Left lobe of liver (tissue), 2 donors: Measurements from ENCODE around the gene LINC01488. TPM values are rescaled to one million over a fixed set of nuclear protein-coding genes. Genes with fewer than 3 reads are reported as not detected.

Experiments
- ATAC-seq: fragments of 200-7000 bp; cut with Tn5 transposase; one replicate; pipeline ENCODE4 v1.9.1; 2020; ENCODE audit warnings: mild to moderate bottlenecking, moderate library complexity
- DNase-seq: peaks from one replicate; pipeline ENCODE4 v3.0.0-alpha.2; 2020; ENCODE audit warnings: low spot score
- total RNA-seq: library from RNA; stranded (reverse); gene quantifications from one replicate; pipeline ENCODE4 v1.2.1, GENCODE V29; 2021
- donor health status: DM: no; HTN: no; CAD: no; lungs with moderate emphysema.
- donor health status: DM: no; HTN: yes; CAD: no.

The LINC01488 gene
- total RNA-seq = 27.5 TPM

GRCh38 chr11:69481393-69481844 is at the start of gene LINC01488:
Gene LINC01488, plus strand, starts transcription at chr11:69481663.
- ATAC-seq = no peak
- DNase-seq = no peak

GRCh38 chr11:69431893-69432738 is 49.3 kb upstream of the LINC01488 start:
- ATAC-seq = no peak
- DNase-seq = no peak

- ATAC-seq (no peak), DNase-seq (no peak)
These were observed 47.7 kb upstream of the LINC01488 start for GRCh38 chr11:69433741-69434140.

GRCh38 chr11:69434471-69434931 is 47.0 kb upstream of the LINC01488 start:
- ATAC-seq (no peak), DNase-seq (no peak)

- no peak for ATAC-seq
- no peak for DNase-seq
These were observed 46.1 kb upstream of the LINC01488 start for GRCh38 chr11:69435161-69435986.

GRCh38 chr11:69436041-69436982 is 45.2 kb upstream of the LINC01488 start:
- ATAC-seq (no peak), DNase-seq (no peak)

GRCh38 chr11:69437001-69437875 is 44.2 kb upstream of the LINC01488 start:
- ATAC-seq (peak; percentile 89), DNase-seq (peak; percentile 68)

GRCh38 chr11:69437876-69438205 is 43.6 kb upstream of the LINC01488 start:
- ATAC-seq = no peak
- no peak for DNase-seq

GRCh38 chr11:69438286-69438920 is 43.1 kb upstream of the LINC01488 start:
- DNase-seq (no peak), ATAC-seq (no peak)

GRCh38 chr11:69439127-69439526 is 42.3 kb upstream of the LINC01488 start:
- ATAC-seq (no peak), DNase-seq (no peak)

- DNase-seq (no peak), ATAC-seq (no peak)
These were observed 41.6 kb upstream of the LINC01488 start for GRCh38 chr11:69439651-69440464.

- ATAC-seq (no peak), DNase-seq (no peak)
These were observed 40.6 kb upstream of the LINC01488 start for GRCh38 chr11:69440876-69441275.

- no peak for ATAC-seq
- no peak for DNase-seq
These were observed 39.3 kb upstream of the LINC01488 start for GRCh38 chr11:69442012-69442806.

GRCh38 chr11:69442807-69443137 is 38.7 kb upstream of the LINC01488 start:
- no peak for DNase-seq
- ATAC-seq = peak; percentile 30

GRCh38 chr11:69443138-69443967 is 38.1 kb upstream of the LINC01488 start:
- ATAC-seq (peak; percentile 83), DNase-seq (peak; percentile 79)

GRCh38 chr11:69443968-69444364 is 37.5 kb upstream of the LINC01488 start:
- peak; percentile 5 for ATAC-seq
- no peak for DNase-seq
